Neural cell (in vitro differentiated cells): ENCODE results near the gene TCF20. TPM values are rescaled to one million over a fixed set of nuclear protein-coding genes. Genes with fewer than 3 reads are reported as not detected.

ENCODE experiments used
- H2AFZ ChIP-seq: fragments of 200-600, 300-800 bp; sonication (generic), shearing (Covaris generic); 2 replicates; pipeline ENCODE4 v1.6.0; 2014; ENCODE audit warnings: low read depth, mild to moderate bottlenecking, antibody characterized with exemption, low read length, moderate library complexity
- H3F3A ChIP-seq: fragments of 200-600 bp; shearing (Covaris generic); 2 replicates; pipeline ENCODE4 v1.6.1; 2016; ENCODE audit warnings: mild to moderate bottlenecking, moderate library complexity, mixed read lengths, antibody characterized with exemption, low read length; ENCODE audit not compliant: insufficient read depth, poor library complexity, severe bottlenecking
- H3K27ac ChIP-seq: fragments of 200-600, 300-800 bp; sonication (generic), shearing (Covaris generic); 2 replicates; pipeline ENCODE4 v1.5.1; 2014; ENCODE audit warnings: mild to moderate bottlenecking, low read length, moderate library complexity
- H3K27me3 ChIP-seq: fragments of 300-800, 200-600 bp; sonication (generic), shearing (Covaris generic); 2 replicates; pipeline ENCODE4 v1.6.0; 2014; ENCODE audit warnings: mild to moderate bottlenecking, low read depth, low read length, moderate library complexity; ENCODE audit not compliant: insufficient read depth
- H3K36me3 ChIP-seq: fragments of 300-800, 200-600 bp; sonication (generic), shearing (Covaris generic); 2 replicates; pipeline ENCODE4 v1.5.1; 2014; ENCODE audit warnings: mild to moderate bottlenecking, antibody characterized with exemption, low read length, moderate library complexity; ENCODE audit not compliant: insufficient read depth
- H3K4me2 ChIP-seq: fragments of 300-800, 200-600 bp; sonication (generic), shearing (Covaris generic); 2 replicates; pipeline ENCODE4 v1.6.0; 2014; ENCODE audit warnings: mild to moderate bottlenecking, low read length
- H3K4me3 ChIP-seq: fragments of 300-800, 200-600 bp; sonication (generic), shearing (Covaris generic); 2 replicates; pipeline ENCODE4 v1.5.1; 2014; ENCODE audit warnings: mild to moderate bottlenecking, low read length, moderate library complexity
- H3K79me2 ChIP-seq: fragments of 200-600 bp; shearing (Covaris generic); replicated peaks from 2 replicates; pipeline ENCODE4 v1.6.0; 2014; ENCODE audit warnings: mild to moderate bottlenecking, low read length, moderate library complexity; ENCODE audit not compliant: insufficient read depth
- H3K9ac ChIP-seq: fragments of 300-800, 200-600 bp; sonication (generic), shearing (Covaris generic); 2 replicates; pipeline ENCODE4 v1.6.1; 2016; ENCODE audit warnings: mild to moderate bottlenecking, low read length, mixed read lengths
- H3K9me2 ChIP-seq: fragments of 200-600 bp; shearing (Covaris generic); 2 replicates; pipeline ENCODE4 v1.6.1; 2016; ENCODE audit warnings: mild to moderate bottlenecking, low read length, mixed read lengths; ENCODE audit not compliant: insufficient read depth
- H3K9me3 ChIP-seq: fragments of 200-600, 300-800 bp; sonication (generic), shearing (Covaris generic); 2 replicates; pipeline ENCODE4 v1.6.1; 2016; ENCODE audit warnings: mild to moderate bottlenecking, mixed run types, low read length, moderate library complexity, mixed read lengths
- H4K20me1 ChIP-seq: fragments of 200-600 bp; shearing (Covaris generic); 2 replicates; pipeline ENCODE4 v1.6.1; 2016; ENCODE audit warnings: mild to moderate bottlenecking, mixed run types; ENCODE audit not compliant: insufficient read depth
- CTCF ChIP-seq: fragments of 450-650 bp; IDR thresholded peaks from 2 replicates; pipeline ENCODE4 v1.5.1; 2014; ENCODE audit warnings: antibody characterized with exemption, mild to moderate bottlenecking, moderate library complexity; ENCODE audit not compliant: poor library complexity, severe bottlenecking
- EP300 ChIP-seq: fragments of 450-650 bp; conservative IDR thresholded peaks from 2 replicates; pipeline ENCODE4 v1.6.1; 2014; ENCODE audit warnings: antibody characterized with exemption, mild to moderate bottlenecking, moderate library complexity; ENCODE audit not compliant: poor library complexity, severe bottlenecking
- EZH2 ChIP-seq: fragments of 200-600, 300-800 bp; shearing (Covaris generic), sonication (generic); IDR thresholded peaks from 2 replicates; pipeline ENCODE4 v1.6.1; 2014; ENCODE audit warnings: antibody characterized with exemption, low read length, borderline replicate concordance, mild to moderate bottlenecking; ENCODE audit not compliant: insufficient read depth, poor library complexity, severe bottlenecking
- MXI1 ChIP-seq: fragments of 450-650 bp; conservative IDR thresholded peaks from 2 replicates; pipeline ENCODE4 v1.6.1; 2014; ENCODE audit warnings: antibody characterized with exemption, mild to moderate bottlenecking; ENCODE audit not compliant: poor library complexity, severe bottlenecking
- POLR2AphosphoS5 ChIP-seq: IDR thresholded peaks from 2 replicates; pipeline ENCODE4 v1.6.1; 2012
- RAD21 ChIP-seq: fragments of 450-650 bp; conservative IDR thresholded peaks from 2 replicates; pipeline ENCODE4 v1.6.1; 2014; ENCODE audit warnings: antibody characterized with exemption, mild to moderate bottlenecking, moderate library complexity
- REST ChIP-seq: IDR thresholded peaks from 2 replicates; pipeline ENCODE4 v1.6.1; 2012; ENCODE audit warnings: borderline replicate concordance
- SMC3 ChIP-seq: fragments of 450-650 bp; conservative IDR thresholded peaks from 2 replicates; pipeline ENCODE4 v1.6.1; 2014; ENCODE audit warnings: antibody characterized with exemption, mild to moderate bottlenecking, moderate library complexity; ENCODE audit not compliant: poor library complexity
- TAF1 ChIP-seq: IDR thresholded peaks from 2 replicates; pipeline ENCODE4 v1.6.1; 2012; ENCODE audit warnings: low read depth
- polyA plus RNA-seq: library from polyadenylated mRNA; depleted of rRNA; stranded (reverse); fragments of >200 nt; gene quantifications from 2 replicates; pipeline ENCODE4 v1.2.3, GENCODE V29; 2014

Gene TCF20
- polyA plus RNA-seq, 1 donor from 2014 or later = 21.9 TPM

DNA sequence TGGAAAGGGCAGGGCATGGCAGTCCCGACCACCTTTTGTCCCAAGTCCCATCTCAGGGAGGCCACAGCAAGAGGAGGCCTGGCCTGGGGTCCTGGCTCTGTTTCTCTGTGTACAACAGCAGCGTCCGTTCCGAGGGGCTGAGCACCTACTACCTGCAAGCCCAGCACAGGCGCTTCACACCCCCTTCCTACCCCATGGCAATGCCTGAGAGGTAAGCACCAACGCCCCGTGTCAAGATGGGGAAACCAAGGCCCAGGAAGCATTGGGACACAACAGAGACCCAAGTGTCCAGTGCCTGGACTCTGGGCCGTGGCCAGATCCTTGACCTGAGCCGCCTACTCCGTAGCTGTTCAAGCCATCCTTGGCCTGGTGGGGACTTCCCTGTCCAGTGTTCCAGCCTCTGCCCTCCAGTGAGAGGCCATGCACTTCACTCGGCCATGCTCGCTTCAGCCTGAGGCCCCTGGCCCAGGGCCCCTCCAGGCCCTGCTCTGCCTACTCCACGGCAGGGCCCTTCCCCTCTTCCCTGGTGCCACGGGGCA lies 14.3 kb upstream of the TCF20 start:
- H3K27me3 ChIP-seq = no peaks in the 10 kb centered on the region
- no peaks in the 10 kb centered on the region for H3K36me3 ChIP-seq
- H3K9ac ChIP-seq = peak overlapping the region; percentile 97
- no peaks in the 10 kb centered on the region for H3K9me3 ChIP-seq
- H4K20me1 ChIP-seq = no peaks in the 10 kb centered on the region
- peaks cover 31% of the 10 kb centered on the region for H3K79me2 ChIP-seq
- H3F3A ChIP-seq = peaks cover 12% of the 10 kb centered on the region
- peak overlapping the region; percentile 99 for H3K27ac ChIP-seq
- no peak overlapping the region for H2AFZ ChIP-seq
- H3K4me2 ChIP-seq = no peak overlapping the region
- no peaks in the 10 kb centered on the region for H3K9me2 ChIP-seq
- no peak overlapping the region for H3K4me3 ChIP-seq
- TF ChIP-seq POLR2AphosphoS5 (no peak), REST (no peak), TAF1 (no peak), RAD21 (no peak), EZH2 (no peak), CTCF (no peak), SMC3 (no peak), EP300 (no peak), MXI1 (no peak)

DNA sequence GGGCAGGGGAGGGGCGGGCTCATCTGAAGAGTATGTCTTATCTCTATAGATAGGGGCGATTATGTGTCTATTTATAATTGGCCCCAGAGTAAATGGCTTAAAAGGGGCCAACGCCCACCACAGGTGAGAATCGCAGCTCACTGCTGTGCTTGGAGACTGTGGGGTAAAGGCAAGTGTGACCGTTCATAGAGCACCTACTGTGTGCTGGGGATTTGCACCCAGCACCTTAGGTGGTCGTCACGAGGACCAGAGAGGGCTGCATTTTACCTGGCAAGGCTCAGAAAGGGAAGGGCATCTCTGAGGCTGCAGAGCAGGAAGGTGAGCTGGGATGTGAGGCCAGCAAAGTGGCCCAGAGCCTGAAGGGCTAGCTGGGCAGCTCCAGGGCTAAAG lies 13.7 kb upstream of the TCF20 start:
- no peak overlapping the region for H3K4me2 ChIP-seq
- peaks cover 12% of the 10 kb centered on the region for H3F3A ChIP-seq
- H3K27ac ChIP-seq = peak overlapping the region; percentile 99

More for the DNA sequence above, 13.7 kb upstream of the TCF20 start:
- Histone ChIP-seq H3K36me3 (no peaks in the 10 kb centered on the region), H4K20me1 (no peaks in the 10 kb centered on the region), H3K9me3 (no peaks in the 10 kb centered on the region), H3K4me3 (peak overlapping the region; percentile 84), H3K9me2 (no peaks in the 10 kb centered on the region), H3K9ac (peak overlapping the region; percentile 97), H3K27me3 (no peaks in the 10 kb centered on the region), H3K79me2 (peaks cover 36% of the 10 kb centered on the region), H2AFZ (no peak overlapping the region)
- TF ChIP-seq RAD21 (no peak), EZH2 (no peak), REST (no peak), POLR2AphosphoS5 (no peak), EP300 (no peak), CTCF (no peak), TAF1 (no peak), MXI1 (no peak), SMC3 (no peak)
